Thyroid gland (tissue), 4 donors: ENCODE data around the gene PNO1.

ENCODE experiments used
- CTCF ChIP-seq, 6 experiments: fragments of 200-600 bp in 3 of 6; fragments of 450-650 bp in 3 of 6; sonication (generic) in 3 of 6; IDR thresholded peaks; one replicate each; pipeline ENCODE4 v1.5.1; 2016 to 2019; ENCODE audit warnings: antibody characterized with exemption in 6 of 6, mild to moderate bottlenecking in 2 of 6, inconsistent platforms in 1 of 6, moderate library complexity in 1 of 6
- POLR2A ChIP-seq, 2 donors: fragments of 450-650 bp; IDR thresholded peaks; one replicate each; pipeline ENCODE4 v1.6.1; 2017; ENCODE audit warnings: antibody characterized with exemption in 2 of 2, mild to moderate bottlenecking in 2 of 2, moderate library complexity in 1 of 2

GRCh38 chr2:68200157-68200787 is 42.6 kb downstream of the PNO1 start:
- no peak for TF ChIP-seq POLR2A (IDR thresholded peaks at IDR 0.05)
- no peak for TF ChIP-seq CTCF (IDR thresholded peaks at IDR 0.05)
